NCI-H510A (cell line): Measurements from ENCODE around the gene KCNQ1.

ENCODE experiments used
- DNase-seq: peaks from one replicate; lab custom pipeline; 2025; lab: John Stamatoyannopoulos, UW

The KCNQ1 gene

GRCh38 chr11:2581151-2581930, 136.5 kb downstream of the KCNQ1 start:
- no peak for DNase-seq

- DNase-seq: no peak
Measured at GRCh38 chr11:2581931-2582350, 137.1 kb downstream of the KCNQ1 start.

- DNase-seq: no peak
Measured at GRCh38 chr11:2582351-2582945, 137.6 kb downstream of the KCNQ1 start.

- DNase-seq: no peak
Measured at GRCh38 chr11:2582946-2583604, 138.3 kb downstream of the KCNQ1 start.

- no peak for DNase-seq
Measured at GRCh38 chr11:2583605-2583958, 138.8 kb downstream of the KCNQ1 start.

- no peak for DNase-seq
Measured at GRCh38 chr11:2584434-2584811, 139.6 kb downstream of the KCNQ1 start.

- no peak for DNase-seq
Measured at GRCh38 chr11:2584812-2585565, 140.2 kb downstream of the KCNQ1 start.

GRCh38 chr11:2585566-2586086, 140.8 kb downstream of the KCNQ1 start:
- no peak for DNase-seq

GRCh38 chr11:2586087-2586792, 141.4 kb downstream of the KCNQ1 start:
- no peak for DNase-seq

GRCh38 chr11:2586793-2587131, 142.0 kb downstream of the KCNQ1 start:
- DNase-seq: no peak

- no peak for DNase-seq
Measured at GRCh38 chr11:2587132-2587930, 142.5 kb downstream of the KCNQ1 start.

GRCh38 chr11:2587976-2588748, 143.4 kb downstream of the KCNQ1 start:
- DNase-seq: no peak

GRCh38 chr11:2588809-2589537, 144.2 kb downstream of the KCNQ1 start:
- no peak for DNase-seq

- no peak for DNase-seq
Measured at GRCh38 chr11:2589538-2589934, 144.7 kb downstream of the KCNQ1 start.

GRCh38 chr11:2590131-2590964, 145.5 kb downstream of the KCNQ1 start:
- DNase-seq: no peak

- no peak for DNase-seq
Measured at GRCh38 chr11:2590965-2591754, 146.4 kb downstream of the KCNQ1 start.

- DNase-seq: no peak
Measured at GRCh38 chr11:2591805-2592204, 147.0 kb downstream of the KCNQ1 start.
